Neuronal stem cell (in vitro differentiated cells): ENCODE results near the gene AMELY.

Experiments
- DNase-seq: peaks from one replicate; pipeline ENCODE4 v3.0.0-alpha.2; 2013; ENCODE audit warnings: low spot score
- H2AFZ ChIP-seq: one replicate; pipeline ENCODE4 v1.6.1; 2013; ENCODE audit warnings: mild to moderate bottlenecking, low read length, inconsistent platforms
- H2AK5ac ChIP-seq: 2 replicates; pipeline ENCODE4 v1.6.1; 2013; ENCODE audit warnings: low read depth, mild to moderate bottlenecking, inconsistent platforms, low read length, moderate library complexity, mixed read lengths
- H2BK120ac ChIP-seq: 2 replicates; pipeline ENCODE4 v1.6.1; 2013; ENCODE audit warnings: low read depth, mild to moderate bottlenecking, inconsistent platforms, low read length, moderate library complexity, mixed read lengths
- H2BK12ac ChIP-seq: one replicate; pipeline ENCODE4 v1.6.1; 2013; ENCODE audit warnings: low read length, inconsistent platforms
- H2BK15ac ChIP-seq: 2 replicates; pipeline ENCODE4 v1.6.1; 2013; ENCODE audit warnings: mild to moderate bottlenecking, low read length, inconsistent platforms, mixed read lengths
- H2BK5ac ChIP-seq: one replicate; pipeline ENCODE4 v1.6.1; 2013; ENCODE audit warnings: inconsistent platforms, mild to moderate bottlenecking, low read length, moderate library complexity
- H3K14ac ChIP-seq: one replicate; pipeline ENCODE4 v1.6.1; 2013; ENCODE audit warnings: low read length, inconsistent platforms
- H3K18ac ChIP-seq: 2 replicates; pipeline ENCODE4 v1.6.1; 2013; ENCODE audit warnings: low read length, inconsistent platforms
- H3K23ac ChIP-seq: 2 replicates; pipeline ENCODE4 v1.6.1; 2013; ENCODE audit warnings: low read depth, mild to moderate bottlenecking, mixed read lengths, low read length, inconsistent platforms; ENCODE audit not compliant: poor library complexity
- H3K27ac ChIP-seq: replicated peaks from 3 replicates; pipeline ENCODE4 v1.5.1; 2013; ENCODE audit warnings: low read length, inconsistent platforms
- H3K27me3 ChIP-seq, 3 experiments: 2 replicates each; pipeline ENCODE4 v1.6.1; 2013; ENCODE audit warnings: low read length in 3 of 3, mild to moderate bottlenecking in 2 of 3, inconsistent platforms in 1 of 3, low read depth in 1 of 3, mixed read lengths in 1 of 3, moderate library complexity in 1 of 3; ENCODE audit not compliant: control insufficient read depth in 3 of 3, insufficient read depth in 3 of 3
- H3K36me3 ChIP-seq, 2 donors: replicated peaks in 1 of 2; 2 replicates each; pipeline ENCODE4 v1.6.1; 2013; ENCODE audit warnings: low read length in 2 of 2; ENCODE audit not compliant: control insufficient read depth in 2 of 2, insufficient read depth in 2 of 2
- H3K4ac ChIP-seq: 2 replicates; pipeline ENCODE4 v1.6.1; 2013; ENCODE audit warnings: inconsistent platforms, mild to moderate bottlenecking, low read length, moderate library complexity
- H3K4me1 ChIP-seq, 2 donors: 1 replicate in 1 of 2; 2 replicates in 1 of 2; pipeline ENCODE4 v1.6.1; 2013; ENCODE audit warnings: low read length in 2 of 2, low read depth in 1 of 2; ENCODE audit not compliant: control insufficient read depth in 2 of 2, insufficient read depth in 1 of 2
- H3K4me2 ChIP-seq: one replicate; pipeline ENCODE4 v1.6.1; 2013; ENCODE audit warnings: mild to moderate bottlenecking, low read length, inconsistent platforms; ENCODE audit not compliant: insufficient read depth, poor library complexity, severe bottlenecking
- H3K4me3 ChIP-seq, 2 donors: 2 replicates each; pipeline ENCODE4 v1.5.1; 2013; ENCODE audit warnings: low read length in 2 of 2, mild to moderate bottlenecking in 2 of 2, inconsistent platforms in 1 of 2, moderate library complexity in 1 of 2
- H3K79me1 ChIP-seq: one replicate; pipeline ENCODE4 v1.6.1; 2013; ENCODE audit warnings: low read depth, mild to moderate bottlenecking, inconsistent platforms, low read length, moderate library complexity
- H3K9ac ChIP-seq: one replicate; pipeline ENCODE4 v1.6.1; 2013; ENCODE audit warnings: mild to moderate bottlenecking, low read depth, low read length, inconsistent platforms; ENCODE audit not compliant: poor library complexity
- H3K9me3 ChIP-seq, 2 donors: replicated peaks in 1 of 2; 2 replicates each; pipeline versions ENCODE3 to v1.6.1; 2013; ENCODE audit warnings: low read length in 2 of 2, mild to moderate bottlenecking in 2 of 2, inconsistent platforms in 1 of 2, low read depth in 1 of 2, mixed read lengths in 1 of 2, moderate library complexity in 1 of 2; ENCODE audit not compliant: control insufficient read depth in 2 of 2, insufficient read depth in 1 of 2
- H4K8ac ChIP-seq: one replicate; pipeline ENCODE4 v1.6.1; 2013; ENCODE audit warnings: low read depth, mild to moderate bottlenecking, inconsistent platforms, low read length, moderate library complexity
- H4K91ac ChIP-seq: one replicate; pipeline ENCODE4 v1.6.1; 2013; ENCODE audit warnings: low read length, low read depth, mild to moderate bottlenecking, inconsistent platforms; ENCODE audit not compliant: poor library complexity
- WGBS, 2 donors: extraction: QIAGEN DNeasy Blood & Tissue Kit; methylation state at CpG; one replicate each; pipeline ENCODE4 v1.1.7; 2013; ENCODE audit warnings: missing lambda C conversion rate in 2 of 2, mixed read lengths in 1 of 2; ENCODE audit not compliant: insufficient read length in 2 of 2, insufficient replicate concordance in 1 of 2; ENCODE audit errors: extremely low coverage in 2 of 2; 5-methylcytosine and 5-hydroxymethylcytosine counted together

The AMELY gene

GRCh38 chrY:6921061-6921460 lies 9.5 kb upstream of the AMELY start:
- Histone ChIP-seq H3K9ac (no peak overlapping the region), H4K8ac (no peak overlapping the region), H3K4me3 (no peak overlapping the region), H2BK120ac (no peak overlapping the region), H4K91ac (no peak overlapping the region), H3K36me3 (peaks cover 0 to 2% of the 10 kb centered on the region in 2 donors), H2AK5ac (no peak overlapping the region), H3K27me3 (no peaks in the 10 kb centered on the region), H3K4me2 (no peak overlapping the region), H3K79me1 (peaks cover 4% of the 10 kb centered on the region), H3K18ac (no peak overlapping the region), H2BK12ac (no peak overlapping the region), H3K4me1 (no peaks in the 10 kb centered on the region), H2BK5ac (no peak overlapping the region), H2BK15ac (no peak overlapping the region), H3K14ac (no peak overlapping the region), H3K4ac (no peak overlapping the region), H3K27ac (no peak overlapping the region), H3K9me3 (no peaks in the 10 kb centered on the region), H2AFZ (no peak overlapping the region), H3K23ac (no peak overlapping the region)
- no peak for DNase-seq
- no CpG with 5 or more reads among the region's 2 CpGs for WGBS, 2 donors

- Histone ChIP-seq H3K14ac (no peak overlapping the region), H2BK12ac (no peak overlapping the region), H3K4me3 (no peak overlapping the region), H3K27me3 (no peaks in the 10 kb centered on the region), H3K9ac (no peak overlapping the region), H2AK5ac (no peak overlapping the region), H4K8ac (no peak overlapping the region), H3K27ac (no peak overlapping the region), H3K79me1 (peaks cover 6% of the 10 kb centered on the region), H3K4ac (no peak overlapping the region), H3K36me3 (no peaks in the 10 kb centered on the region), H3K4me1 (peaks cover 0 to 2% of the 10 kb centered on the region in 2 donors), H3K9me3 (no peaks in the 10 kb centered on the region), H4K91ac (no peak overlapping the region), H2AFZ (no peak overlapping the region), H3K23ac (no peak overlapping the region), H3K18ac (no peak overlapping the region), H2BK5ac (no peak overlapping the region), H3K4me2 (no peak overlapping the region), H2BK120ac (no peak overlapping the region), H2BK15ac (no peak overlapping the region)
- no peak for DNase-seq
Observed at GRCh38 chrY:6913362-6913761, 1.8 kb upstream of the AMELY start.

DNA sequence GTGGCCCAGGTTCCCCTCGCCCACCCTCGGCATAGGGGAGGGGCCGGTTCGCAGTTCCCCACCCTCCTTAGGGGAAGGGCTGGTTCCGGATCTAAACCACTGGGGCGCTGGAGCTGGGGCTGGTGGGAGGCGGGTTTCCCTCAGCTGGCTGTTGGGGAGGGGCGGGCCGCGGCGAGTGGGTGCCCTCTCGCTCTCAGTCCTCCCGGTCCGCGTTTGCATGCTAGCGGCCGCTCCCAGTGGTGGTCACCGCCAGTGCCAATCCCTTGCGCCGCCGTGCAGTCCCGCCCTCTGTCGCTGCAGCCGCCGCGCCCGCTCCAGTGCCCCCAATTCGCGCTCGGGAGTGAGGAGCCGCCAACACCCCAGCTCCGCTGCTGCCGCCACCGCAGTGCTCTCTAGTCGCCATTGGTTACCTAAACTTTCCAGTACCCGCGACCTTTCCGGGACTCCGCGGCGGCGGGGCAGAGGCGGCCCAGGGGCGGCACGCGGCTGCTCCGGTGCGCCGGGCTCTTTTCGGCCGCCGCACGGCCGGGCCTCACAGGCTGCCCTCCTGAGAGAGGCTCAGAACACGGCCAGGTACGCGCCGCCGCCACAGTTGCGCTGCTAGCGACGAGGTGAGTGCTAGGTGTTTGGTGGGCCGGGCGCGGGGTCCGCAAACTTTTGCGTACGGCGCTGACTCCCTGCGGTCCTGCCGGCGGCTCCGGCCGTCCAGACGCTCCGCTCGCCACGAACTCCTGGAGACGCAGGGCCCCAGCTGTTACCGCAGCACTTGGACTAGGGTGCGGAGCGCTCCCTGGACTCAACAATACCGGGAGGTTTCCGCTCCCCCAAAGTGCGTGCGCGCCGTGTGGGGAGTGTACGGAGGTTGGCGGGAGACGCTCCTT lies 940 bp downstream of the AMELY start, which contains the start of gene TBL1Y:
TBL1Y (plus strand) TSS at position 326 of the 881 bp plus-strand sequence. CDS start 114,388 bp downstream, outside the sequence.
- Histone ChIP-seq H2BK5ac (no peak within 1 kb of the TSS), H2AFZ (no peak within 1 kb of the TSS), H2AK5ac (no peak within 1 kb of the TSS), H3K4me3 (peak within 1 kb of the TSS in 1 of 2 donors; percentile 87), H2BK12ac (no peak within 1 kb of the TSS), H3K4ac (no peak within 1 kb of the TSS), H3K4me2 (peak within 1 kb of the TSS; percentile 73), H3K23ac (no peak within 1 kb of the TSS), H4K8ac (no peak within 1 kb of the TSS), H3K18ac (peak within 1 kb of the TSS; percentile 85), H2BK120ac (no peak within 1 kb of the TSS), H2BK15ac (no peak within 1 kb of the TSS), H3K9me3 (no peaks in the 10 kb centered on the region), H3K36me3 (no peaks in the 10 kb centered on the region), H3K27me3 (no peaks in the 10 kb centered on the region), H3K14ac (no peak within 1 kb of the TSS), H3K27ac (peak within 1 kb of the TSS; percentile 27), H3K4me1 (peaks cover 0 to 5% of the 10 kb centered on the region in 2 donors), H3K79me1 (peaks cover 3% of the 10 kb centered on the region), H3K9ac (peak within 1 kb of the TSS; percentile 84), H4K91ac (no peak within 1 kb of the TSS)
- WGBS, 2 donors: no CpG with 5 or more reads among the region's 91 CpGs
- no peak for DNase-seq

DNA sequence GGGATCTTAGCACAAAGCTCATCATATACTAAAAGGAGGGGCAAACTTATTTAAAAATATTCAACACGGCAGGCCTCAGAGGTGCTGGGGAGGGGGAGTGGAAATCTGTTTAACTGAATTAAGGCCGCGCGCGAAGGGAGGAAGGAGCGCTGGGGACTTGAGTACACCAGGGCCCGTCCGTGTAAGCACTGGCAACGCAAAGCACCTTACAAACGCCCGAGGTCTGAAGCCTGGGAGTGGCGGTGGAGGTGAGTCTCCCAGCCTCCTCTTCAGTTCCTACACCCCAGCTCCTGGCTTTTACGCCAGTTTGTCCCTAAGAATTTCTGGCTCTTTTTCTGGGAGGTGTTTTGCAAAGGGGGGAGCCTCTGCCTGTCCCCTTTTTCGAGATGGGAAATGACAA lies 1.7 kb downstream of the AMELY start:
- H2AK5ac ChIP-seq: no peak overlapping the region
- DNase-seq: no peak
- H3K27ac ChIP-seq: no peak overlapping the region
- peak overlapping the region; percentile 73 for H3K4me2 ChIP-seq
- no peak overlapping the region for H2BK120ac ChIP-seq
- no peak overlapping the region for H4K91ac ChIP-seq
- H2AFZ ChIP-seq: no peak overlapping the region
- H2BK5ac ChIP-seq: no peak overlapping the region
- H3K4me3 ChIP-seq: peak overlapping the region in 1 of 2 donors; percentile 87
- no peak overlapping the region for H3K4ac ChIP-seq
- no peaks in the 10 kb centered on the region for H3K27me3 ChIP-seq
- no peak overlapping the region for H2BK15ac ChIP-seq
- H3K36me3 ChIP-seq: no peaks in the 10 kb centered on the region
- no peak overlapping the region for H4K8ac ChIP-seq
- no peaks in the 10 kb centered on the region for H3K9me3 ChIP-seq
- H3K9ac ChIP-seq: no peak overlapping the region
- H3K14ac ChIP-seq: no peak overlapping the region
- H3K79me1 ChIP-seq: peaks cover 1% of the 10 kb centered on the region
- H3K4me1 ChIP-seq: peaks cover 0 to 5% of the 10 kb centered on the region in 2 donors
- no peak overlapping the region for H3K23ac ChIP-seq
- H3K18ac ChIP-seq: peak overlapping the region; percentile 80
- no CpG with 5 or more reads among the region's 14 CpGs for WGBS, 2 donors
- H2BK12ac ChIP-seq: no peak overlapping the region
